Uterus (tissue), 2 donors: Measurements from ENCODE around the gene MB.

Source experiments
- POLR2A ChIP-seq, 2 donors: fragments of 450-650 bp; IDR thresholded peaks; one replicate each; pipeline ENCODE4 v1.6.1; 2016; ENCODE audit warnings: antibody characterized with exemption in 2 of 2, mild to moderate bottlenecking in 1 of 2, moderate library complexity in 1 of 2
- TF ChIP-seq, protein P1 (sequence below), 4 experiments: fragments of 200-600 bp in 2 of 4; fragments of 450-650 bp in 2 of 4; sonication (generic) in 2 of 4; IDR thresholded peaks; one replicate each; pipeline ENCODE4 v1.5.1; 2016 to 2019; ENCODE audit warnings: antibody characterized with exemption in 4 of 4, mild to moderate bottlenecking in 2 of 4, moderate library complexity in 1 of 4

DNA sequence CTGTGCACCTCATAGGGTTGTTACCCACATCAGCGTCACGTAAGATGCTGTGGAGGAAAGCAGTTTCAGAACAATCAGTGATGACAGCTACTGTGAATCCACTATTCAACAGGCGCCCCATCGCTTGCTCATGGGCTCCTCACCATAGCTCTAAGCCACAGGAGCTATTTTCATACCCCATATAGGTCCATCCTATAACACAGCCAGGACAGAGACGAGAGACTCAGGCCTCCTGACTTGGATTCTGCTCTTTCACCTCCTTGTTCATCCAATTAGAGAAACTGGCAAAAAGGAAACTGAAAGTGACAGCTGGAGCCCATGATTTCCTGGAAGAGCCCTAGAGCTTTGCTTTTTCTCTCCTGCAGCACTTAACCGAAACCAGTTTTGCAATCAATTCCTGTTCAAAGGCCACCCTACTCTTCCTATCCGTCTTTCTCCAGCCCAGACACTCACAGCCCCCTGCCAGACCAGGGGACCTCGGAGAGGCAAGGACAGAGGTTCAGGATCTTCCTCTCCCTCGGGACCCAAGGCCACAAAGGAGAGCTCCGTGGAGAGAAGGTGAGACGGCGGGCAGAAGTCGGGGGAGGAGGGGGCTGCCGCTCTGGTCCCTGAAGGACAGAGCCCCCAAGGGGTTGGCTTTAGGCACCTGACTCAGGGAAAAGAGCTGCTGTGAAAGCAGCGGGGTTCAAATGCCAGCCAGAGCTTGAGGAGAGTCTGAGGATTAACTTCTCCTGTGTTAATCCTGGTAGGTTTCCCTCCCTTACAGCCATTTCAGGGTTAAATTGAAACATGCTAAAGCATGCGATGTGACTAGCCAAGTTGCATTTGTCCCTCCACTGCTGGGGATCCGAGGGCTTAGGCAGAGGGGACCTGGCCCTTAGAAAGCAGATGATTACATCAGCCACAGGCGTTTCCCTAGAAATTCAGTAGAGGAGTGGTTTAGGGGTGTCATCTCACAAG lies 31.2 kb upstream of the MB start, which contains the start of gene APOL6:
- TF ChIP-seq, protein P1, sequence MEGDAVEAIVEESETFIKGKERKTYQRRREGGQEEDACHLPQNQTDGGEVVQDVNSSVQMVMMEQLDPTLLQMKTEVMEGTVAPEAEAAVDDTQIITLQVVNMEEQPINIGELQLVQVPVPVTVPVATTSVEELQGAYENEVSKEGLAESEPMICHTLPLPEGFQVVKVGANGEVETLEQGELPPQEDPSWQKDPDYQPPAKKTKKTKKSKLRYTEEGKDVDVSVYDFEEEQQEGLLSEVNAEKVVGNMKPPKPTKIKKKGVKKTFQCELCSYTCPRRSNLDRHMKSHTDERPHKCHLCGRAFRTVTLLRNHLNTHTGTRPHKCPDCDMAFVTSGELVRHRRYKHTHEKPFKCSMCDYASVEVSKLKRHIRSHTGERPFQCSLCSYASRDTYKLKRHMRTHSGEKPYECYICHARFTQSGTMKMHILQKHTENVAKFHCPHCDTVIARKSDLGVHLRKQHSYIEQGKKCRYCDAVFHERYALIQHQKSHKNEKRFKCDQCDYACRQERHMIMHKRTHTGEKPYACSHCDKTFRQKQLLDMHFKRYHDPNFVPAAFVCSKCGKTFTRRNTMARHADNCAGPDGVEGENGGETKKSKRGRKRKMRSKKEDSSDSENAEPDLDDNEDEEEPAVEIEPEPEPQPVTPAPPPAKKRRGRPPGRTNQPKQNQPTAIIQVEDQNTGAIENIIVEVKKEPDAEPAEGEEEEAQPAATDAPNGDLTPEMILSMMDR (IDR thresholded peaks at IDR 0.05) = no peak
- peak; percentile 17 to 31 for TF ChIP-seq POLR2A (IDR thresholded peaks at IDR 0.05)
